ENCODE results near the gene KDM7A.

- TF ChIP-seq CTCF (IDR thresholded peaks at IDR 0.05 in 8 of 11, conservative IDR thresholded peaks at IDR 0.05 in 3 of 11) = no peak
- no peak for TF ChIP-seq POLR2A (IDR thresholded peaks at IDR 0.05)
- TF ChIP-seq POLR2AphosphoS5 (IDR thresholded peaks at IDR 0.05) = no peak
These were observed 20.6 kb upstream of the KDM7A start for GRCh38 chr7:140197218-140197890.

All from spleen (tissue), 7 donors.